GM20000 (cell line): ENCODE measurements around the gene TFCP2L1.

Experiments
- DNase-seq: peaks from one replicate; pipeline ENCODE4 v3.0.0; 2012; ENCODE audit warnings: low spot score
- TF ChIP-seq, protein P1 (sequence below): IDR thresholded peaks from 2 replicates; pipeline ENCODE4 v1.5.1; 2012; ENCODE audit warnings: mild to moderate bottlenecking, control low read depth; ENCODE audit errors: extremely low read depth, missing control alignments

The TFCP2L1 gene

DNA sequence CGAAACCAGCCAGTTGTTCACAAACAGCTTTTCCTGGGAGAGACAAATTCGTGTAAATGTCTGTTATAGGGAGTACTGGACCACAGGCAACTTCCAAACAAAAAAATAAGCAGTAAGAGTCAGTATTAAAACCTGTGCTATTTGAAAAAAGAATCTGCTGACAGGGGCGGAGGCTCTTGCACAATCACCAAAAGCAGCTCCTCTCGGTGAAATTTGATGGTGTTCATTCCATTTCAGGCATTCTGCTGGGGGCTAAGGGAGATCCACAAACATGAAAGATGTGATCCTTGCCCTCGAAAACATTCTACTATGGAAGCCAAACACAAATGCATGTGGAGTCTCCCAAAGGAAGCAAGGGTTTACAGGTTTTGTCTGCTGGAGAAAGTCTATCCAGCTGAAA is 45.0 kb downstream of the TFCP2L1 start:
- DNase-seq = no peak
- TF ChIP-seq, protein P1, sequence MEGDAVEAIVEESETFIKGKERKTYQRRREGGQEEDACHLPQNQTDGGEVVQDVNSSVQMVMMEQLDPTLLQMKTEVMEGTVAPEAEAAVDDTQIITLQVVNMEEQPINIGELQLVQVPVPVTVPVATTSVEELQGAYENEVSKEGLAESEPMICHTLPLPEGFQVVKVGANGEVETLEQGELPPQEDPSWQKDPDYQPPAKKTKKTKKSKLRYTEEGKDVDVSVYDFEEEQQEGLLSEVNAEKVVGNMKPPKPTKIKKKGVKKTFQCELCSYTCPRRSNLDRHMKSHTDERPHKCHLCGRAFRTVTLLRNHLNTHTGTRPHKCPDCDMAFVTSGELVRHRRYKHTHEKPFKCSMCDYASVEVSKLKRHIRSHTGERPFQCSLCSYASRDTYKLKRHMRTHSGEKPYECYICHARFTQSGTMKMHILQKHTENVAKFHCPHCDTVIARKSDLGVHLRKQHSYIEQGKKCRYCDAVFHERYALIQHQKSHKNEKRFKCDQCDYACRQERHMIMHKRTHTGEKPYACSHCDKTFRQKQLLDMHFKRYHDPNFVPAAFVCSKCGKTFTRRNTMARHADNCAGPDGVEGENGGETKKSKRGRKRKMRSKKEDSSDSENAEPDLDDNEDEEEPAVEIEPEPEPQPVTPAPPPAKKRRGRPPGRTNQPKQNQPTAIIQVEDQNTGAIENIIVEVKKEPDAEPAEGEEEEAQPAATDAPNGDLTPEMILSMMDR = no peak

DNA sequence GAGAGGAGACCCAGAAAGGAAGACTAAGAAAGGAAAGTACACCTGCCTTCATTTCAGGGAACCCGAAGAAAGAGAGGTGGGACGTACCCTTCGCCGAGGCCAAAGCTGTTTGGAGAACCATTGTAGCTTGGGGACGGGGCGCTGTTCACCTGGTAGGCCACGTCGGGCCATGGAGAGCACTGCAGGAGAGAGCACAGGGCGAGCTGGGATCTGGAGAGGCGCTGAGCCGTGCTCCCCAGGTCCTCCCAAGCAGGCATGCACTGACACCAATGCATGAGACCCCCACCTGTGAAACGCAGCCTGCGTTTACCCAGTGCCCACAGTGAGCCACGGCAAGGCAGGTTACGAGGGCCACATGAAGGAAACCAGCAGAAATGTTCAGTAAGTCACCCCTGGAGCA is 45.5 kb downstream of the TFCP2L1 start:
- TF ChIP-seq, protein P1 = no peak
- DNase-seq = no peak

DNA sequence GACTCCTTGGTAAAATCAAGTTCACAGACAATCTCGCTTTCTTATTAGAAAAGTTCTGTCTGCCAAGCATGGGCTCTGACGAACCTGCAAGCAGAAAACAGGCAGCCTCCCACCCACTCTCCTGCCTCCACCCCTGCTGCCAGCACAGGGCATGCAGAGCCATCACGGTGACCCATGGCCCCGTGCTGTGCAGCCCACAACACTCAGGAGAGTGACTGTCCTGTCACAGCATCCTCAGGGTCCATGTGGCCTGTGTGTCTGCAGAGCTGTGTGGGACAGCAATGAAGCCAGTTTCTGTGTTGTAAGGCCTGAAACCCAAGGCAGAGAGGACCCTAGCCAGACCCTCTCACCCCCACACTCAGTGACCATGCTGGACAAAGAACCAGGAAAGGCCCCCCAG is 46.2 kb downstream of the TFCP2L1 start:
- DNase-seq = no peak
- TF ChIP-seq, protein P1 = no peak

DNA sequence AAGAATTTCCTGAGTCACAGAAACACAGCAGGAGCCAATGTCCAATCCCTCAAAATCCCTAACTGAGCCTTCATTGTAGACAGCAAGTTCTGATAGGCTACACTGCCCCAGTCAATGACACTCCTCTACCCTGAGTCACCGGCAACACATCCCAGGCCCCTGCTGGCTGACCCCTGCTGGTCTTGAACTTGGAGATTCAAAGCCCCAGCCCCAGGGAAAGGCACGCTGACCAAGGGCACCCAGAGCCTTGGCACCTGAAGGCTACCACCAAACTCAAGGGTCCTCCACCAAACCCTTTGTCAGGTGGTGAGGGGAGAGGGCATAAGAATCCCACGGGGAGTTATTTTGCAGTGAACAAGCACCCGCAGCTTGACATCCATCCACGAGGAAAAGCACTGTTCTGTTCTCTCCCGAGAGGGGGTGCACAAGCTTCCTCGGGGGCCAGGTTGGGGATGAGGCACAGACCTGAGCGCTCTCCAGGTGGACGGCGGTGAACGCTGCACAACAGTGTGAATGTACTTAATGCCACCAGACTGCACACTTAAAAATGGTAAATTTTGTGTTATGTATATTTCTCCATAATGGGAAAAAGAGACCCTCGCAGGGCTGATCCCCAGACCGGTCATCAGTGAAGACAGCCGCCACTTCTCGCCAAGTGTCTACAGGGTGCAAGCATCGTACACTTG is 46.9 kb downstream of the TFCP2L1 start:
- TF ChIP-seq, protein P1 = no peak
- DNase-seq = no peak

DNA sequence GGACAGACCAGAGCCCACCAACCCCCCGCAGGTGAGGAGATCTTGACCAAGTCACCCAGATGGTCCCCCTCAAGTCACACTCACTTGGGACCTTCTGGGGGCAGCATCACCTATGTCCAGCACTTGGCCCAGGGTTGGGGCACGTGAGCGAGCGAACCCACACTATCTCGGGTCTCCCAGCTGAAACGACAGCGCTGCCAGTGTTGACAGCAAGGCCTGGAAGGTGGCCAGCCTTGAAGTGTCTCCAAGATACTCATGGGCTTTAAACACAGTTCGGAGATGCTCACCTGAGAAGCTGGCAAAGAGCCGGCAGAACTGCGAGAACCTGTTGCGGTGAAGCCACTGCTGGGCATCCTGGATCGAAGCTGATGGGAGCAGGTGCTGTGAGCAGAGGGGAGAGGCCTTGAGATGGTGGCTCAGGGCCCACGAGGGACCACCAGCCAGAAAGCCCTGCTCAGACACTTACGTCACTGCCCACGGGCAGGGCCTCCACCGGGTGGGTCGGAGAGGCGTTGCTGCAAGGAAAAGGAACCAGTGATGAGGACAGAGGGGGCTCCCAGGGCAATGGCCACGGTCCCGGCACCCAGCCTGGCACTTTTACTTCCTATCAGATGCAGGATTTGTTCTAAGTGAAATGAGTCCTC is 47.5 kb downstream of the TFCP2L1 start:
- TF ChIP-seq, protein P1 = no peak
- no peak for DNase-seq

DNA sequence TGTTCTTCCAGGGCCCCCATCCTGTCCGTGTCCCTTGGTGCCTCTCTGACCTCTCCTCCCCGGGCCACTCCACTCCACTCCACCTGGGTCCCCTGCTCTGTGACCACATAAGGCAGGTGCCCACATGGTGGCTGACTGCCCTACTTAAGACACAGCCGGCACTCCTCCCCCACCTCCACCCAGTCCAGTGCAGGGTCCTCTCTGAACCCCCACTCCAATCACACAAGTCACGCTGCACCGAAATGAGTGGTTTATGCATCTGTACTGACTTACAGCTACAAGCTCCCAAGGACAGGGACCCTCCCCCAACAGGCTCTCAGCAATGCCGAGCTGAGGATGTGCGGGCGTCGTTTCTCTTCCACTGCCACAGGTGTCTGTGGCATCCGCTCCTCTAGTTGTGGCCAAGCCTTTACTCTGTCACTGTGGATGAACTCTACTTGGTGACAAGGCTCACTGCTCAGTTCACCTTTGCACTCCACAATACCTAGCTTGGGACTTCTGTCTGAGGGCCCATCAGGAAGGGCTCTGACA is 48.3 kb downstream of the TFCP2L1 start:
- DNase-seq = no peak
- TF ChIP-seq, protein P1 = no peak

DNA sequence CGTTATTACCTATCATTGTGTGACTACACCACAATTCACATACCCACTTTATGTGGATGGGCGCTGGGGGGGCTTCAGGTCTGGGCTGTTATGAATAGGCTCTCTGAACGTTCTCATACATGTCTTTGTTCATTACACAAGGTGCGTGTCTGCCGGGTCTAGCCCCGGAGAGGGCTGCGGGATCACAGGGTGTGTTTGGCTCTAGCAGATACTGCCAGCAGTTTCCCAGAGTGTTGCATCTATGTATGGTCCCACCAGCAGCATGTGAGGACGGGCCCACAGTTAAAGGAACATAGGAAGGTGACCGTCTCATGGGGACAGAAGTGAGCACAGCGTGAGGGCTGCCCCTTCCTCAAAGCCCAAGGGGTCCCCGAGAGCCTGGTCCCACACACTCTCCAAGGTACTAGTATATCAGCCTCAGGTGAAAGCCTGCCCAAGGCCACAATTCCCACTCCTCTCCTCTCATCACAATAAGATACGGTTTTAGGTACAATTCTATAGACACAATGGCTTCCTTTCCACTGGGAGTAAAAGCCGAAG is 48.8 kb downstream of the TFCP2L1 start:
- TF ChIP-seq, protein P1 = no peak
- DNase-seq = no peak
